ELF-1 (cell line): ENCODE results near the gene KCNJ5.
A peak's percentile ranks its signal among the peaks of the same experiment; 100 is the strongest.
"Not testable (repeated sequence)": the region's sequence is repeated elsewhere in the genome, so short reads cannot be mapped to it uniquely, and the experiment has no call there.

Experiments used
- DNase-seq: peaks from one replicate; pipeline ENCODE4 v3.0.0-alpha.2; 2016; ENCODE audit warnings: low read depth, low spot score

Gene KCNJ5

DNA sequence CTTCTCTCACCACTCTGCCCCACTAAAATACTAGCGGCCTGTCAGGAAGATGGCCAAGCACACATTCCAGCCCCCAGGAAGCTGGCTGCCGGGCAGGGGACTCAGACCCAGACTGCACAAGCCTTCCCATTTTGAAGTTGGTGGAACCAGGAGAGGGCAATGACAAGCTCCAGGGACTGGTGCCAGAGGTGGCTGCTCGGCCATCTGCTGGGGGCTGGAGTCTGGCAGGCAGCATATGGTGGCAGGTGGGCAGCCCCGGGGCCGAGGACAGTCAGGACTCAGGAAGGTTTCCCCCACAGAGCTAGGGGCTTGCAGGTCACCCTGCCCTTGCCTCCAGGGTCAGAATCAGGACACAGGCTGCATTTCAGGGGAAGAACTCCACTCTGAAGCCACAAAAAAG lies 22.6 kb downstream of the KCNJ5 start:
- no peak for DNase-seq

DNA sequence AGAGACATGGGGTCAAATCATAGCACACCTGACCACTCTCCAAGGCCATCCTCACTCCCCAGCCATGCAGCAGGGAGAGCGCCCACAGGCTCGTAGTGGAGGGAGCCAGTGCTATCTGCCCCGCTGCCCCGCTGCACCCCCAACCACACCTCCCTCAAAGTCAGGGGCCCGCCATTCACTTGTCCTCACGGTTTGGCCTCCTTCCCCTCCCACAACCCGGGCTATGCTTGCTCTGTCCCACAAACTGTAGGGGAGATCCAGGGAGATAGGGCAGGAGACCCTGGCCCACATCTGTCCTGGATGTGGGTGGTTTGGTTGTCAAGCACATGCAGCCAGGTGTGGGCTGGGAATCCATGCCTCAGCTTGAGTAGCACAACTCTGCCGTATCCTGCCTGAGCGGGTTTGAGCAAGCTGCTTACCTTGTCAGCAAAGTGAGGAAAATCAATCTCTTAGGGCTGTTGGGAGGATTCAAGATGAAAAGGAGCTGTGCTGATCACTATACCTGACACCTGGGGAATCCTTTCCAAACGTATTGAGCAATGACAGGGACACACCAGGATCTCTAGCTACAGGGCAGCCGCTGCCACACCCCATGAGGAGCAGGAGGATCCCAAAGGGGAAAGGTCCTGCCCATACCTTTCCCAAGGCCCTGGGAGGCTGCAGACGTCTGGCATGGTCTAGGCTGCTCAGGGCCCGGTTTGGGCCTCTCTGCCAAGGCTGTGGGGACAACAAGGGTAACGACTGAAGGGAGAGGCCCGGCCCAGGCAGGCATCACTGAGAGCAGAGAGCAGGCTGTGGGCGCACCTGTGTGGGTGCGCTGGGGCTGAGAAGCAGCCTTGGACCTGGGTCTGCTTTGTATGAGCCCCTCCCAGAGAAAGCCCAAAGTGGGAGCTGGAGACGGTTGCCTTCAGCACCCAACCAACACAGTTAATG lies 23.3 kb downstream of the KCNJ5 start:
- DNase-seq, result no peak

DNA sequence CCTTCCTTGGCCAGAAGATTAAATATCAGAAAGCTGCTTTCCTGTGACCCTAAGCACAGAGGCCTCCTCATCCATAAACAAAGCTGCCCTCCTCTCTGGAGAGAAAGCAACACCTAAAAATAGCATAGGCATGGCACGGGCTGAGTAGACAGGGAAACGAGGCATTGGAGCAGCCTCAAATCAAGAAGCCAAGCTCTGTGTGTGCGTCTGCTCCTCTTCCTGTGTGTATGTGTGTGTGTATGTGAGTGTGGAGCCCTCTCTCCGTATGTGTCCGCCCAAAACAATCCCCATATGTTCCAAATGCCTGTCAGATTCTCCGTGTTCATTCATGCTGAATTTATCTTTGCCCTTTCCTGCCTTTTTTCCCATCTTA lies 24.0 kb downstream of the KCNJ5 start:
- no peak for DNase-seq

- DNase-seq, result no peak
These were observed 24.9 kb downstream of the KCNJ5 start for GRCh38 chr11:128916037-128916572.

- DNase-seq, result no peak
These were observed 25.5 kb downstream of the KCNJ5 start for GRCh38 chr11:128916681-128917080.

DNA sequence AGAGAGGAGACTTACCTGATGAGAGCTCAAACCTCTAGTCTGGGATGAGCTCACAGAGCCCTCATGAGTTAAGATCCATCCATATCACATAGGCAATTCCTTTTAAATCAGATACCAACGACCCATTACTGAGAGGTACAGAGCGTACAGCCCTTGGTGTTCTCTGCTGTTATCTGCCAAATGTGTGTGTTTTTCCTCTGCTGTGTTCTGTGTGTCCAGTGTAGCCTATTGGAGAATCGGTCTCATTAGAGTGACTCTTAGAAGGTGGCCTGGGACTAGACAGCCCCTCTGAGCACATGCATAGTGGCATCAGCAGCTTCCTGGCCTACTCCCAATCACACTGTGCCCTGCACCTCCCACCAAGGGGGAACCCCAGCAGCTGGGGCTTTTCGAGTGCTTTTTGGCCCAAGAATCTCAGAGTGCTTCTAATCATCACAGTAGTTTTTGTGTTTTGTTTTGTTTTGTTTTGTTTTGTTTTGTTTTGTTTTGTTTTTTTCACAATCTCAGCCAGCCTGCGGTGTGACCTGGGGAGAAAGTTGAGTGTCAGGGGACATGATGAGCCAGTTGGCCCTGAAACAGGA lies 26.1 kb downstream of the KCNJ5 start:
- no peak for DNase-seq

DNA sequence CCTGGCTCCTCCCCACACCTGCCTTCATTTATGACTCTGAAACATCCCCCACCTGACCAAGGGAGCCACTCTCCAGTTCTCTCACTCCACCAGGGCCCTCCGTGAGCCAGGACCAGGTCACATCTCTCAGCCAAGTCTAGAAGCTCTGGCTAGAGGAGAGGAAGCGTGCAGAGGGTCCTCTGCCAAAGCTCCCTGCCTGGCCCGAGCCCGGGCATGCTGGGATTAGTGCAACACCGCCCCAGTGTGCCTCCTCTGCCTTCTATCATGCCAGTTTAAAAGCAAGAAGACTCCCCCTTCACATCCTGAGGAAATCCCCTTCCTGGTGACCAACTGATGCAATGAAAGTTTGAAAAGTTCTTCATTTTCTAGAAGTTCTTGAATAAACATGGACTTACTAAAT lies 28.1 kb downstream of the KCNJ5 start:
- no peak for DNase-seq

DNA sequence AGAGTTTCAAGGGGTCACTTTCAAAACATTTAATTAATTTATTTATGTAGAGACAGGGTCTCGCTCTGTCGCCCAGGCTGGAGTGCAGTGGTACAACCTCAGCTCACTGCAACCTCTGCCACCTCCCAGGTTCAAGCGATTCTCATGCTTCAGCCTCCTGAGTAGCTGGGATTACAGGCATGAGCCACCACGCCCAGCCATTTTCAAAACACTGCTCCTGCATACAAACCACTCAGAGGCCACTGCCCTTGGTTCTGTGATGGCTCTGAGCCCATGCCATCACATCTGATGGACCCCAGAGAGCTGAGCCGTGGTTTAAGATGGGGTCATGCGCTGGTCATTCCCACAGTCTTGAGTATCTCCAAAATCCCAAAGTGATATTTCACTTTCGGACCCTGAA lies 28.5 kb downstream of the KCNJ5 start:
- not testable (repeated sequence) for DNase-seq

DNA sequence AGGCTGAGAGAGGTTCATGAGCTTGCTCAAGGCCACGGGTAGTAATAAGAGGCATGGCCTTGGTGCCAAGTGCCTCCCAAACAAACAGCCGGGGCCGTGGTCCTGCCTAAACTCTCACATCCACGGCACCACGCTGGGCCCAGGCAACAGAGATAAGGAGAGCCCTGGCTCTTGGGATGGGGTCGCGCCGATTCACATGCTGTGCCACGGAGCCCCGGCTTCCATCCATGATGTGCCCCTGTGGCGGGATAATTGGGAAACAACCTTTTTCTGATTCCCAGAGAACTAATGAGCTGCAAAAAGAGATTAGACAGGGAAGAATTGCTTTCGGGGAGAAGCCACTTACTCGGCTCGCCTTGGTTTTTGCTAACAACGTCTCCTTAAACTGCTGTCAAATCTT lies 29.5 kb downstream of the KCNJ5 start:
- DNase-seq, result no peak

GRCh38 chr11:128921793-128922192 lies 30.6 kb downstream of the KCNJ5 start:
- DNase-seq, result no peak

- no peak for DNase-seq
These were observed 32.9 kb downstream of the KCNJ5 start for GRCh38 chr11:128924104-128924503.

- no peak for DNase-seq
These were observed 33.5 kb downstream of the KCNJ5 start for GRCh38 chr11:128924510-128925249.

- no peak for DNase-seq
These were observed 34.1 kb downstream of the KCNJ5 start for GRCh38 chr11:128925250-128925600.

DNA sequence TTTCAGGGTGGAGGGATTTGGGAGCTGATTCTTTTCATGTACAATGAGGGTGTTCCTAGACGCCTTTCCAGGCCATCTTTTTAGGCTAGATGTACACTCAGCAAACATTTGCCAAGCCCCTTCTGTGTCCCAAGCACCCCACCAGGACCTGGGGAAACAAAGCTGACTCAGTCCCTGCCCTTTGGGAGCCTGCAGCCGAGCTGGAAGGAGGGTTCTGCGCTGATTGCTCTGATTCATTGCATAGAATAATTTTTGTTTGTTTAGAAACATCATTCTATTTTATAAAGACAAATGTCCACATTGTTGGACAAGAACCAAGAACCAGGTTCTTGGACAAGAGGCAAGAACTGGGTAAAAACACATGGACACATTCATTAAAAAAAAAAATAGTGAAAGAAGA lies 34.8 kb downstream of the KCNJ5 start:
- DNase-seq, result no peak

DNA sequence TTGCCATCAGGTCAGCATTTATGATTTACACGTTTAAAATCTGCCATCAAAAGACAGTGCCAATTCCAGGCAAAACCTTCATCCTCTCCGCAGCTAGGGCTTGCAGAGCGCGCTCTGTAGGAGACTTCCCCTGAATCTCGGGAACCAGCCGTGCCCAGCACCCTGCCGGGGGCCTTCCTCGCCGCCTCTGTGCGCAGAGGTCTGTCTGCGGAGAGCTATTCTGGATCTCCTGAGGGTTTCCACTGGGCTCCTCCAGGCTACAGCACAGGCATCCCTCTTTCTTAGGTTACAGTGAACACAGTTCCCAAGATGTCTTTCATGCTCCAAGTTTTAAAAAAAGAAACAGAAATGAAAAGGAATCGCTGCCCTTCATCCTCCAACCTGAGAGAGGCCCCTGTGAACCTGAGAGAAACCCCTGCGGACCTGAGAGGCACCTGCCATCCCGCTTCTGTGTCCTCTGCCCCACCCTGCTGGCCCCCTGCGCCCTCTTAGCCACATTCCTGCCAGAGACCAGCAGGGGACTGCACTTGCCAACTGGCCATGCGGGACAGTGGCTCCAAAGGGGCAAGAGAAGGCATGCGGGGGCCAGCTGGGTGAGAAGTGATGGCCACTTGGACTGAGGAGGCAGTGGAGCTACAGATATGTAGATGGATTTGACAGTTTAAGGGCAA lies 35.4 kb downstream of the KCNJ5 start:
- no peak for DNase-seq

DNA sequence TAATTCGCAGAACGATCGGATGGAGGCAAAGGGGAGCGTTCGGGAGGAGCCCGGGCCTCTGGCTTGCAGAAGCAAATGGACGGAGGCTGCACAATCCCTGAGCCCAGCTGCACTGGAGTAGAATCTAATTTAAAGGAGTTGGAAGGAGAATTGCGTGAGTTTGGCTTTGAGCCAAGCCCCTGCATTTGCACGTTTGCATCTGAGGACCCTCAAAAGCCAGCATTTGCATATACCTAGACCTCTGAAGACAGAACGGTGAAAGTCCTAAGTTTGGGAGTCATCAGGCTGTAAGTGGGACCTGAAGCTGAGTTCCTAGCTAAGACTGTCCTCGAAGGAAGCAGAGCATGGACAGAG lies 35.9 kb downstream of the KCNJ5 start:
- DNase-seq, result no peak

DNA sequence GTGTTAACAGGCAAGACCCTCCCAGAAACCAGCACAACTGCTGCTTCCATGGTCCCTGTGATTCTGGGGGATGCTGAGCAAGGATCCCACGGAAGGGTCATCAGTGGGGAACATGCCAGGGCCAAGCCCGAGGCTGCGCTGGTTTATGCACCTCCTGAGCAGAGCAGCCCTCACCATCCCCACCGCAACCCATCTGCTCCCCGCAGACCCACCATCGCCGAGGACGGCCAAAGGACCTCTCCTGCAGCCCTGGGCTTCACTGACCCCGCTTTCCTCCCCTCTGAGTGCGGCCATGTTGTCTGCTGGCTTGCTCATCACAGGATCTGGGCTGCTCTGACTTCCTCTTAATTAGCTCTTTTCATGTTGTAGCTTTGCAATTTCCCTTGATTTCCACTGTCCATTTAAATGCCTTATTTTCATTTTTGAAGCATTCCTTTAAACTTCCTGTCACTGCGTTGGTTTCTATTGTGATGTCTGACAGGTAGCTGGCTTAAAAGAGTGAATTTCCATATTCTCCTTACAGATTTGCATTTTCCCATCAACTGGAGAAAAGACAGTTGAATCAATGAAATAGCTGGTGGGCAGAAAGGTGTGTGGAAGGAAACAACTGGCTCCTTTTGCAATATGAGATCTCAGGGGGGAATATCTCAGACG lies 36.7 kb downstream of the KCNJ5 start:
- no peak for DNase-seq

DNA sequence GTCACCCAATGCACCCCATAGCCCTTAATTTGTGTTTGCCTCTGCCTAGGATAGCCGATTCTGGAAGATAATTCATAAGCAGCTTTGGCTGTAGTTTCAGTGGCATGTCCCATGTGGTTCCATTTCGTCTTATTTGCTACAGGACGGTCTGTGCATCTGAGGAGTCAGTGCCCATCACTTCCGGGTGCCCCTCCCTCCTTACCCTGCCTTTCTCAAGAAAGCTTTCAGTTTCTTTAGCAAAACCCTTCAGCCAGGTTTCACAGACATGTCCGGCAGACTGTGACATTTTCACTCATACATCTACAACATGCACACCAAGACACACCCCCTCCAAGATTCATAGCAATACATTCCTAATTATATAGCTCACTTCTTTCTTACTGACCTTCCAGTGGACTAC lies 37.2 kb downstream of the KCNJ5 start:
- DNase-seq, result no peak

DNA sequence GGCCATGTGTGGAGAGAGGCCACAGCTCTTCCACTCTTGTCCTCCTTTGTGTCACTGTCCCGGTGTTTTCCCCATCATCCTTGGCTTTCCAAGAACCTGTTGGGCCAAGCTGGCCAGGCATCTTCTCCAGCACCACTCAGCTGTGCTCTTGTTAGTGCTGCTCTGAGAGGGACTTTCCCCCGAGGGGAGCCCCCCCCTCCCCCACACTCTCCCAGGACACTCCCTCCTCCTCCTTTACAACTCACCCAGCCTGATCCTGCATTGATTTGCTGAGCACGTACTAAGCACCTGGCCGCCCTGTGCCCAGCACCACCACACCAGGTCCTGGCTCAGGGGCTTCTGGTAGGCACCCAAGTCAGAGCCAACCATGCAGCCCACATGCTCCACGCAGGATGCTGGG lies 38.3 kb downstream of the KCNJ5 start:
- DNase-seq, result peak; percentile 46

DNA sequence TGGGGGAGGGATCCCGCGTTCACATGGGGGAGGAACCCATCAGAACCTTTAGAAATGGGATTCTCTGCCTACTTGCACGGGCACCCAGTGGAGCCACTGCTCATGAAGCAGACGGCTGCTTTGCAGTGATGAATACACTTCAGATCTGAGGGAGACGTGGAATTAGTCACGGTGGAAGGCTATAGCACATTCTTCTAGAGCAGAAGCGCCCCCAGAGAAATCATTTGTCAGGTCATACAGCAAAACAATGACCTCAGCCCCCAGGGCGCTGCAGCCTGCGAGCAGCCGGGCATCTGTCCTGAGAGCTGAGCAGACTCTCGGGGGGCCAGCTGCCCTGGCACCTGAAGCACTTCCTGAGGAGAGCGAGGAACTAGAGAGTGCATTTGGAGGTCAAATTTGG lies 38.8 kb downstream of the KCNJ5 start:
- peak; percentile 62 for DNase-seq

- no peak for DNase-seq
These were observed 39.9 kb downstream of the KCNJ5 start for GRCh38 chr11:128931066-128931465.
